ENCODE results near the gene SLC43A2.

GRCh38 chr17:1597861-1598342 is 30.7 kb downstream of the SLC43A2 start:
- TF ChIP-seq ZC3H10 (CRISPR knock-in tag; IDR thresholded peaks at IDR 0.05) (no peak), TCF4 (CRISPR knock-in tag; IDR thresholded peaks at IDR 0.05; ENCODE audit: borderline replicate concordance) (no peak), RARB (CRISPR knock-in tag; IDR thresholded peaks at IDR 0.05) (no peak)

All from SK-N-SH treated with all-trans-retinoic acid at 6 μM for 48 hours (cell line).